Head of caudate nucleus (tissue), 42 donors: ENCODE data around the gene RAPGEF1.
"Not testable (repeated sequence)": the region's sequence is repeated elsewhere in the genome, so short reads cannot be mapped to it uniquely, and the experiment has no call there.

Experiments used
- DNase-seq, 42 donors: peaks; one replicate each; pipeline versions ENCODE4 v3.0.0 to v3.0.0-alpha.2; 2020 to 2021; ENCODE audit warnings: mixed read lengths in 7 of 42
- intact Hi-C: fragments of 100-400 bp; cut with DNase I; formaldehyde crosslinking; loops from one replicate; pipeline ENCODE4 v1.15.0; 2022

RAPGEF1 gene

GRCh38 chr9:131668439-131669268, 71.2 kb downstream of the RAPGEF1 start:
- peak in 13 of 42 donors; percentile 14 to 53 (median 32) for DNase-seq
- intact Hi-C loops: no loop called here

DNA sequence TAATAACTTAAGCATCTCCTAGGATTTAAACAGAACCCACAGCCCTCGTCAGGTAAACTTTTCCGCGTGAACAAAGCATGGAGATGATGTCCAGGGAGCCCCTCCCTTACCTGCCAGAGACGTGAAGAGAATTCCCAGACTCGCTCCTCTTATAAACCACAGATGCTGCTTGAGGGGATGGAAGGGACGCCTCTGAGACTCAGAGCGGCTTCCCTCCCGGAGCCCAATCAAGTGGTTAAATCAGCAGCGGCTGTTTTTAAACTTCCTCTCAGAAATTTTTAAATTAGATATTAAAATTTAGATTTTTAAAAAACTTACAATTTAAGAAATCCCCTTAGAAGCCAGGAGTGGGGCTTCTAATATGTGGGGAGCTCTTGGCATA, 71.8 kb downstream of the RAPGEF1 start:
- intact Hi-C loops: no loop called here

DNA sequence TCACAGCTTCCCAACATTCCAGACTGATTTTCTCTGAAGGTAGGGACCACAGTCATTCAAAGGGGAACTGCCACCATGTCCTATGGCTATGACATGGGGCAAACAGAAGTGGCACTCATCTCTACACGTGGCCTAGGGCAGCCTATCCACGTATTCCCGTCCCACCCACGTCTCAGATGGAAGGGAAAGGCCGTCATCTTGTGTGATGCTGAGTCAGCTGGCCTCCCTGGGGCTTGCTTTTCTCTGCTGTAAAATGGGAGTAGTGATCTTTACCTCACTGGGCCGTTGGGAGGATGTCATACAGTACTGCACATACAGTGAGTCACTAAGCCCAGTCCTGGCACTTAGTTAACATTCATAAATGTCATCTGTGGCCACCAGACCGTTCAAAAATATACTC, 72.3 kb downstream of the RAPGEF1 start:
- no peak for DNase-seq
- intact Hi-C loops: no loop called here

More for the DNA sequence above, 71.8 kb downstream of the RAPGEF1 start:
- no peak for DNase-seq

GRCh38 chr9:131666774-131667173, 73.1 kb downstream of the RAPGEF1 start:
- intact Hi-C loops: no loop called here
- no peak for DNase-seq

DNA sequence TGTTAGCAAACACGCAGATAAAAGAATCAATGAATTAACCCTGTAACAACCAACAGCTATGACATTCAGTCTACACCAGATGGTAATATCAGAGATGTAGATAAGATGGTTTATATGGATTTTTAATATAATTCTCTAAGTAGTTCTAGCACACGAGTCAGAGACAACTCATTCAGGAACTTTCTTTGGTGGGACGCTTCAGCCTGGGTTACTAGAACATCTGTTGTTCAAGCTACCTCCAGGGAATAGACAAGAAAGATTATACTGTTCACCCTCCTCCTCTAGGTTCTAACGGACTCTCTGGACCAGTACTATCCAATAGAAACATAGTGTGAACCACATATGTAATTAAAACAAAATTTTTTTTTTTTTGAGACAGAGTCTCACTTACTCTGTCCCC, 73.8 kb downstream of the RAPGEF1 start:
- DNase-seq: no peak
- intact Hi-C loops: no loop called here

GRCh38 chr9:131663288-131663687, 76.6 kb downstream of the RAPGEF1 start:
- no peak for DNase-seq
- intact Hi-C loops: no loop called here

GRCh38 chr9:131662289-131662621, 77.6 kb downstream of the RAPGEF1 start:
- DNase-seq, intact Hi-C loops: not testable (repeated sequence)

DNA sequence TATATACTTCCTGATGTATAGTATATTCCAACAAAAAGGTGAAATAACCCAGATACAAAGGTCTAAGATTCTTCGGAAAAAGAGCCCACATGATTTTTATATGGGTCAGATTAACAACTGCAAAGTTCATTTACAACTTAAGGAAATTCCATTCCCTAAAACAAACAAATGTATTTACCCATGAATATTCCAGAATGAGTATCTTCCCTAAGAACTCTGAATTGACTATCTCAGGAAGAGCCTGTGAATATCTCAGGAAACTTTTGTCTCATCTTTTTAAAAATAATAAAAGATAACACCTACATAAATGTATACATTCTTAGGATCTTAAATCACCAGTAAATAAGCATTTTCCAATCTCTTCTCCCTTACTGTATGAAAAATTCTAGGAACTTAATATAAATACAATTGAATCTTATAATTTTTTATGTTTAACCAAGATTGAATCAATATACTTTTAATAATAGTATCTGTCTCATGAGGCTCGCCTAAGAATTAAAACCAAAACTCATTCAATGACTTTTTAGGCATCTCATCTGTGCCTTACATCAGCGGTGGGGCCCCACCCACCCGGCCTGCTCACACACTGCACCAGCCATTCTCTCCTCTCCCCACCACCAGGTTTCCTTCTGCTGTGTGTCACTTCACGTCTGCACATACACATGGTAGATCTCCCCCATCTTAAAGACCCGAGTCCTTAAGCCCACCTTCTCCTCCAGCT, 78.1 kb downstream of the RAPGEF1 start:
- DNase-seq: no peak
- intact Hi-C loops: no loop called here

- peak in 28 of 42 donors; percentile 26 to 78 (median 50) for DNase-seq
- intact Hi-C loops: no loop called here
Measured at GRCh38 chr9:131660466-131661405, 79.1 kb downstream of the RAPGEF1 start.

DNA sequence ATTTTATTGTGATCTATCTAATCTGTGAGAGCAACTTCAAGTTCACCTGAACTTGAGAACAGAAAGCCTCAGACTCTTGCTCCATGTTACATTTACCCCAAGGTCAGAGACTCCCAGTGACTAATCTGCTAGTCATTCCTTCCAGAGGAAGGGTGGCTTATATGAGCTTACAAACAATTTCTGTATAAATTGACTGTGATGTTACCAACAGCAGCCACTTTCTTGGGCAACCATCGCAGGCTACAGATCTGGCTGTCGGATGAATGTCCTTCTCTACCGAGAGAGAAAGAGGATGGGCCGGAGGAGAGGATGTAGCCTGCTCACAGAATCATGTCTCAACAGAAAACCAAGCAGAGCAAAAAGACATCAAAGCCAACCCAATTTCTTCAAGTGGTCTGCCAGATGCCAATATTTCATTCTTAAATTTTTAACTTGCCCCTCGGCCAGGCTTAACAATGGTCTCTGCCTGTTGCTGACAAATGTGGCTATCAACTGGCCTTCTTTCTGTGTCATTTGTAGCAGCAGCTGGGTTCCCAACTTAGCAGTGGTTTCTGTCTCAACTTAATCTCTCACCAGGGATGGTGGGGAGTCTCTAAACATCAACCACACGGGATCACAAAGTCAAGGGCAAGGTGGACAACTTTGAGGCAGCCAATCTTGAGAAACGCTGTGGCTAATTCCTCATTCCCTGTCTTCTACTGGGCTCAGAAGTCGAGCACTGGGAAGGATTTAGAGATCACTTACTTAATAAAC, 81.3 kb downstream of the RAPGEF1 start:
- no peak for DNase-seq
- intact Hi-C loops: no loop called here

DNA sequence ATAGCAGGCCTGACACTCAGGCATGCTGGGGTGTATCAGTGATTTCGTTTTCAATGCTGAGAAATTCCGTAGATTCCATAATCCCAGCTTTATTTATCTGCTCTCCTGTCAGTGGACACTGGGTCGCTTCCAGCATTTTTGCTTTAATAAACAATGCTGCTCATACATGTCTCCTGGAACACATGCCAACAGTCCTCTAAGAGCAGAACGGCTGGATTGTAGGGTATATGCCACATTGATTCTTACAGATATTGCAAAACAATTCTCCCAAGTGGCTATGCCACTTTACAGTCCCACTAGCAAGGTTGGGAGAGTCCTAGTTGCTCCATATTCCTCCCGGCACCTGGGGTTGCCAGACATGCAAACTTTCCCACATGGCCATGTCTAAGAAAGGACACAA, 81.9 kb downstream of the RAPGEF1 start:
- intact Hi-C loops: no loop called here
- no peak for DNase-seq

GRCh38 chr9:131657456-131657855, 82.4 kb downstream of the RAPGEF1 start:
- no peak for DNase-seq
- intact Hi-C loops: no loop called here

DNA sequence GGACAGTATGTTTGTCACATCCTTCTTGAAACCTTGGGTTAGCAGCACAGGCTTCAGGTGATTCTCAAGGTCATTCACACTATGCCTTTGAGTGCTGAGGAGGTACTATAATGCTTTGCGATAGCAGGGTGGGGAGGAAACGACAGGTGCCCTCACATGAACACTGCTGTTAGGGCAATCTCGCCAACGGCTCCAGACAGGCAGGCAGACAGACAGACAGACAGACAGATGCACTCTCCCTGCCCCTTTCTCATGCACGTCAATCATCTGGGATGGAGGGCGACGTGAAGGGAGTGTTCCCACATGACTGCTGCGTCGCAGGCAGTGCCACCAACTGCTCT, 82.9 kb downstream of the RAPGEF1 start:
- DNase-seq: no peak
- intact Hi-C loops: no loop called here

DNA sequence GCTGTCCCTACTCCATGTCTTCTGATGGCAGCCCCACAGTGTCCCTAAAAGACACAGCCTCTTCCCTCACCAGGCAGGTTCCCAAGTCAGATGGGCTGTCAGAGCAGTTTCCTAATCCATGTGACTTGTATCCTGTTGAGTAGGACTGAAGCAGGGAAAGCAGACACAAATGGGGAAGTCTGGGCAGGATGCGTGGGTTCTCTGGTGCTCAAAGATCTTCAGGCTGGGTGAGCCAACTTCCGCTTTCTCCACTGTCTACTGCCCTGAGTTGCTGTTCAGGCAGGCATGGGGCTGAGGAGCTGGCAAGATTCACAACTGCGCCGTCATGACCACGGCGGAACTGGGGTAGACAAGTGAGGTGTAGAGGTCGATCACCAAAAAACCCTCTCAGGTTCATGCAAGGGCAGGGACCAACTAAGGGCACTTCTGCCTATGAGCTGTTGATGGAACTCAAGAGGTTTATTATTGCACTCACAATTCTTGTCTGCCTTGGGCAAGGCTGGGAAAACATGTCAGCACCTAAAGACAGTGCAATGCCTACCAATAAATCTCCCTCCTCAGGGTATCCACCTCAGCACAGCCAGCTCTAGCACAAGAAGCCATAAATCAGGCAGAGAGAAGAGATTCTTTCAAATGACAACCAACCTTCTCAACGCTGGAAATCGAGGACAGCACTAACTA, 83.4 kb downstream of the RAPGEF1 start:
- intact Hi-C loops: no loop called here
- peak in 37 of 42 donors; percentile 20 to 86 (median 56) for DNase-seq

DNA sequence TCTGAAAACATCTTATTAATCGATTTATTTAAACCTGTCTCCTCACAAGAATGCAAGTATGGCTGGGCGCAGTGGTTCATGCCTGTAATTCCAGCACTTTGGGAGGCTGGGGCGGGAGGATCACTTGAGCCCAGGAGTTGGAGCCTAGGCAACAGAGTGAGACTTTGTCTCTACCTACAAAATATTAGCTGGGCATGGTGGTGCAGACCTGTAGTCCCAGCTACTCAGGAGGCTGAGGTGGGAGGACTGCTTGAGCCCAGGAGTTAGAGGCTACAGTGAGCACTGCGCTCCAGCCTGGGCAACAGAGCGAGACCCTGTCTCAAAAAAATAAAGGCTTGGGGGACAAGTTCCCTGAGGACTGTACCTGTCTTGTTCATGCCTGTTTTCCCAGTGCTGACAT, 85.5 kb downstream of the RAPGEF1 start:
- intact Hi-C loops, DNase-seq: not testable (repeated sequence)

GRCh38 chr9:131651599-131651998, 88.3 kb downstream of the RAPGEF1 start:
- intact Hi-C loops: no loop called here
- no peak for DNase-seq

GRCh38 chr9:131651160-131651559, 88.7 kb downstream of the RAPGEF1 start:
- intact Hi-C loops: no loop called here
- DNase-seq: no peak

DNA sequence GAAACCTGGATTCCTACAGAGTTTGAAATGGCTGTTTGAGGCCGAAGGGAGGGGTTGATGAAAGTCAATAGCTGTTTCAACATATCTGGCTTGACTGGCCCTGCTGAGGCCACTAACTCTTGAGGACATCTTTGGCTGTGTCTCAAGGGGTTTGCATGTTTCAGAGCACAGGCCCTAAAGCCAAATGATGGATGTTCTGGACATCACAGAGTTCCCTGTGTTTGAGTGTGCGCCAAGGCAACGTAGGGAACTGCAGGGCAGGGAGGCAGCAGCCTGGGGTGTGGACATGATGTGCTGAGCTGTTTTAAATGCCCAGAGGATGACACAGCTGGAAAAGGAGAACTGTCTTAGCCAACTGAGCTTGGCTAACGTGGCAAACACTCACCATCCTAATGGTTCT, 89.6 kb downstream of the RAPGEF1 start:
- intact Hi-C loops: no loop called here
- DNase-seq: peak in 1 of 42 donors; percentile 28
